ENCODE results near the gene MCC.

DNA sequence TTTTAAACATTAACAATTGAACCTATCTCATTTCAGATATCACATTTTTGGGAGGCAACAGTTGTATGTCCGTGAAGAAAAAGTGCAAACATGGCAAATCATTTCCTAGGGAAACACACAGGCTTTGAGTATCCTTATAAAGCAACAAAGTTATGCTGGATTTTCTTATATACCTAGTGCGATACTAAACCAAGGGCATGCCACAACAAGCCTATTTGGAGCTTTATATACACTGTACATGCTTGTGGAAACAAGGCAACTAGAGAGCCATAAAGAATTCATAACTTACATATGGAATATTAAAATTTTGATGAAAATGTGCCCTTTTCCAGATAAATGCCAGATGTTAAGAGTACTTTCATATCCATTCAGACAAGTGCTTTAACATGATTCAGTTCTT, 320.3 kb downstream of the MCC start:
- no peak for TF ChIP-seq POLR2A (IDR thresholded peaks at IDR 0.05; ENCODE audit: low read length)
- no peak for TF ChIP-seq GATA1 (IDR thresholded peaks at IDR 0.05; ENCODE audit: low read depth, low read length)

All from erythroblast (primary cell).